Ishikawa (cell line): ENCODE measurements around the gene KIF6.

Experiments
- CEBPB ChIP-seq: IDR thresholded peaks from 2 replicates; pipeline ENCODE4 v1.6.1; 2012
- CREB1 ChIP-seq: IDR thresholded peaks from 2 replicates; pipeline ENCODE4 v1.6.1; 2012; ENCODE audit warnings: low read depth
- EGR1 ChIP-seq: IDR thresholded peaks from 2 replicates; pipeline ENCODE4 v1.6.1; 2012
- NFIC ChIP-seq: IDR thresholded peaks from 2 replicates; pipeline ENCODE4 v1.6.1; 2012
- TAF1 ChIP-seq: IDR thresholded peaks from 2 replicates; pipeline ENCODE4 v1.6.1; 2012; ENCODE audit warnings: low read depth, mild to moderate bottlenecking
- TCF12 ChIP-seq: IDR thresholded peaks from 2 replicates; pipeline ENCODE4 v1.6.1; 2012; ENCODE audit warnings: low read depth
- TEAD4 ChIP-seq: IDR thresholded peaks from 2 replicates; pipeline ENCODE4 v1.6.1; 2012
- YY1 ChIP-seq: IDR thresholded peaks from 2 replicates; pipeline ENCODE4 v1.6.1; 2012; ENCODE audit warnings: low read depth

DNA sequence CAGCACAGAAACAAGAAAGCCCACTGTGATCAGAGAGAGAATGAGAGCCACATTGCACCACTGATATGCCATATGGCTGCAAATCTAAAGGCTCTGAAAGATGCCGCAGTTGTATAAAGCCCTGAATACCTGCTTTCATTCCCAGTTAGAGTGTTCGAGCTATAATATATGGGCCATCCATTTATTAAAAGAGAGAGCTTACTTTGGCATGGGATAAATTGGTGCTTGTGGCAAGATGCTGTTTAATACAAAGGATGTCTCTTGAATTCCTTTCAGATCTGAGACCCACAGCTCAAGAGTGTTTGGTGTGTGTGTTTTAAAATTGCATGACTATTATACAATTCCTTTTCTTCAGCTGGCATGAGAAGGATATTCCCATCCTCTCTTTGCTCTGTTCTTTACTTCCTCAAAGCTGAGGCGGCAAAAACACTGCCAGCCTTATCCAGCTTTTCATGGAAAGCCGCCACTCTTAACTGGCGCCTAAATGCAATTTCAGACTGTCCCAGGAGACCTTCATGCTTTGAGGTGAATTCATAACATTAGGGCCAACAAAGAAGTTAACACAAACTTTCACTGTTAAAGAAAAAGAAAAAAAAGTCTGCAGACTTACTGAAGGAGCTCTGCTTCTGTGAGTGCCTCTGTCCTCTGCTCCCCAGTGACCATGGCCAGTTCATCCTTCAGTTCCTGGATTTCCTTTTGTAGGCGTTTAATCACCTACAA lies 147.6 kb downstream of the KIF6 start:
- TF ChIP-seq YY1 (no peak), NFIC (no peak), CEBPB (no peak), TCF12 (no peak), CREB1 (no peak), TEAD4 (no peak), EGR1 (no peak), TAF1 (no peak)
